Uterus (tissue), 4 donors: ENCODE data around the gene ZFAND3. TPM values are rescaled to one million over a fixed set of nuclear protein-coding genes. Genes with fewer than 3 reads are reported as not detected.

Source experiments
- DNase-seq, 2 donors: peaks; one replicate each; pipeline ENCODE4 v3.0.0-alpha.2; 2019 to 2020
- H3K27ac ChIP-seq, 2 donors: fragments of 200-600 bp; sonication (generic); 1 replicate in 1 of 2; 2 replicates in 1 of 2; pipeline ENCODE4 v1.5.1; 2016 to 2018
- H3K27me3 ChIP-seq, 2 donors: fragments of 200-600 bp; sonication (generic); one replicate each; pipeline ENCODE4 v1.5.1; 2018 to 2019; ENCODE audit warnings: control low read depth in 1 of 2
- H3K36me3 ChIP-seq, 2 donors: fragments of 200-600 bp; sonication (generic); one replicate each; pipeline ENCODE4 v1.5.1; 2019; ENCODE audit warnings: control low read depth in 1 of 2
- H3K4me1 ChIP-seq, 2 donors: fragments of 200-600 bp; sonication (generic); one replicate each; pipeline ENCODE4 v1.5.1; 2018 to 2019; ENCODE audit warnings: control low read depth in 1 of 2
- H3K4me3 ChIP-seq, 2 donors: fragments of 200-600 bp; sonication (generic); 1 replicate in 1 of 2; 2 replicates in 1 of 2; pipeline ENCODE4 v1.5.1; 2018 to 2019; ENCODE audit warnings: mild to moderate bottlenecking in 1 of 2
- H3K9me3 ChIP-seq, 2 donors: fragments of 200-600 bp; sonication (generic); one replicate each; pipeline ENCODE4 v1.5.1; 2019; ENCODE audit warnings: control low read depth in 1 of 2
- POLR2A ChIP-seq, 2 donors: fragments of 450-650 bp; IDR thresholded peaks; one replicate each; pipeline ENCODE4 v1.6.1; 2016; ENCODE audit warnings: antibody characterized with exemption in 2 of 2, mild to moderate bottlenecking in 1 of 2, moderate library complexity in 1 of 2
- intact Hi-C: fragments of 100-400 bp; cut with DNase I; formaldehyde crosslinking; loops from one replicate; pipeline ENCODE4 v1.15.1; 2023; ENCODE audit warnings: low total_unique reads
- total RNA-seq, 4 donors: library from RNA; depleted of rRNA in 3 of 4; stranded (reverse); fragments of >200 nt in 3 of 4; gene quantifications; one replicate each; pipeline versions ENCODE4 v1.1.0 to v1.2.4, GENCODE V29; 2014 to 2023
- TF ChIP-seq, protein P1 (sequence below), 4 experiments: fragments of 200-600 bp in 2 of 4; fragments of 450-650 bp in 2 of 4; sonication (generic) in 2 of 4; IDR thresholded peaks; one replicate each; pipeline ENCODE4 v1.5.1; 2016 to 2019; ENCODE audit warnings: antibody characterized with exemption in 4 of 4, mild to moderate bottlenecking in 2 of 4, moderate library complexity in 1 of 4
- donor health status: DM: yes; HTN: yes; CAD: no.

Gene ZFAND3
- total RNA-seq, 4 donors from 2014 or later = 5.0 to 81.9 (median 54.6) TPM

DNA sequence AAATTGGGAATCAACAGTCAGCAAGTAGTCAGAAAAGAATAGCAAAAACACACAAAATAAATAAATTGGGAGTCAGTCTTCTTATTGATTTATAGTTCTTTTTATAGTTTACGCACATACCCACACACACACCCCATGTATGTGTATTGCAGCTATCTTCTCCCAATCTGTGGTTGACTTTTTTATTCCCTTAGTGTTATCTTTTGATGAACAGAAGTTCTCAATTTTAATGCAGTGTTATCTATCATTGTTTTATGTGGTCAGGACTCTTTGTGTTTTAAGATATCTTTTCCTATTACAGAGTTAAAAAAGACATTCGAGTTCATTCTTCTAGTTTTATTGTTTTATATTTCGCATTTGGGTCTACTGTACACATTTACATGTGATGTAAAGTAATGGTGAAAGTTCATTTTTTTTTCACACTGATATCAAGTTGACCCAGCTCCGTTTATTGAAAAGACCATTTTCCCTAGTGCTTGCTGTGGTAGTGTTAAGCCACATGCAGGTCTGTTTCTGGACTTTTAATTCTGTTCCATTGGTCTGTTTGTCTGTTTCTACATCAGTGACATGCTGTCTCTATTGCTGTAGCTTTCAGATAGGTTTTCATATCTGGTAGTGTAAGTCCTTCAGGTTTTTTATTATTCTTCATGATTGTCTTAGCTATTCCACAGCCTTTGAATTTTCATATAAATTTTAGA is 78.4 kb downstream of the ZFAND3 start:
- intact Hi-C loops = no loop called here
- Histone ChIP-seq H3K36me3 (no peaks in the 10 kb centered on the region), H3K4me3 (no peak overlapping the region), H3K27ac (no peak overlapping the region), H3K27me3 (no peaks in the 10 kb centered on the region), H3K4me1 (no peaks in the 10 kb centered on the region), H3K9me3 (peaks cover 0 to 8% of the 10 kb centered on the region in 2 donors)
- no peak for TF ChIP-seq POLR2A (IDR thresholded peaks at IDR 0.05)
- TF ChIP-seq, protein P1, sequence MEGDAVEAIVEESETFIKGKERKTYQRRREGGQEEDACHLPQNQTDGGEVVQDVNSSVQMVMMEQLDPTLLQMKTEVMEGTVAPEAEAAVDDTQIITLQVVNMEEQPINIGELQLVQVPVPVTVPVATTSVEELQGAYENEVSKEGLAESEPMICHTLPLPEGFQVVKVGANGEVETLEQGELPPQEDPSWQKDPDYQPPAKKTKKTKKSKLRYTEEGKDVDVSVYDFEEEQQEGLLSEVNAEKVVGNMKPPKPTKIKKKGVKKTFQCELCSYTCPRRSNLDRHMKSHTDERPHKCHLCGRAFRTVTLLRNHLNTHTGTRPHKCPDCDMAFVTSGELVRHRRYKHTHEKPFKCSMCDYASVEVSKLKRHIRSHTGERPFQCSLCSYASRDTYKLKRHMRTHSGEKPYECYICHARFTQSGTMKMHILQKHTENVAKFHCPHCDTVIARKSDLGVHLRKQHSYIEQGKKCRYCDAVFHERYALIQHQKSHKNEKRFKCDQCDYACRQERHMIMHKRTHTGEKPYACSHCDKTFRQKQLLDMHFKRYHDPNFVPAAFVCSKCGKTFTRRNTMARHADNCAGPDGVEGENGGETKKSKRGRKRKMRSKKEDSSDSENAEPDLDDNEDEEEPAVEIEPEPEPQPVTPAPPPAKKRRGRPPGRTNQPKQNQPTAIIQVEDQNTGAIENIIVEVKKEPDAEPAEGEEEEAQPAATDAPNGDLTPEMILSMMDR (IDR thresholded peaks at IDR 0.05) = no peak
- DNase-seq = no peak

DNA sequence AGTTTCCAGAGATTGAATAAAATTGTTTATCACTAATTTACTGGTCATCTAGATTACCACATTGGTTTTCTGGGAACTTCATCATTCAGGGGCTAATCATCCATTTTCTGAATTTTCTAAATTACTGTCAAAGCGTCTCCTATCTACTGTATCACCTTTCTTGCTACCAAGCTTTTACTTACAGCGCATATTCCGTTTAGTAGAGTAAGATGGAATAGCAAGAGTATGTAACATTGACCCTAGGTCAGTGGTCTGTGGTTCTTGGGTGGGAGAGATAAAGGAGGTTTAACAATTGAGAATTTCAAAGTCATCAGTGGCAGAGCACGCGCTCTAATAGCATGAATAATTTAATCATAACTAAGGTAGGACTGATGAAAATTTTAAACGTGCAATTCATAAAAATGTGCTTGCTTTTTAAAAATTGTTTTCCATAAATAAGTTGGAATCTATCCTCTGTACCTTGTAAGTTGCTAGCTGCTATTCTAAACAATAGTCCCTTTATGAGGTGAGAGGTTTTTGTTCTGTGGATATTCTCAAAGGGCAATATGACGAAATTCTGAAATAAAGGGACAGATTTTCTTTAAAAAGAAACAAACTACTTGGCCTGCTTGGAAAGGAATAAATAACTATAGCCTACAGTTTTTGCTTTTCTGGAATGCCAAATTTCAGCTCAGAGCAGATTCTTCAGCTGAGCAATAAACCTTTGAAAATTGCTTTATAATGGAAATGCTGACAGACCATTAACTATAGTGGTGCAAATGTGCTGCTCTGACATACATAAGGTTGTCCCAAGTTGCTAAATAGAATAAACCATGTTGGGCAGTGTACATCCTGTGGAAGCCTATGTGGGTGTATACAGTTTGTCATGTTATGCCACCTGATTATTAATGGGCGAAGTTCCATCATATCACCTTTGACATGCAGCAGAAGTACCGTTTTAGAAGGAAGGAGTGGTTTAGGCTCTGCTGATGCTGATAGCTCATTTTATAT is 84.1 kb downstream of the ZFAND3 start:
- no peak overlapping the region for H3K27ac ChIP-seq
- H3K4me3 ChIP-seq = no peak overlapping the region
- no peaks in the 10 kb centered on the region for H3K27me3 ChIP-seq
- no peak for DNase-seq
- peaks cover 0 to 7% of the 10 kb centered on the region in 2 donors for H3K4me1 ChIP-seq
- TF ChIP-seq, protein P1 (IDR thresholded peaks at IDR 0.05) = no peak
- no peak for TF ChIP-seq POLR2A (IDR thresholded peaks at IDR 0.05)
- intact Hi-C loops = no loop called here
- H3K36me3 ChIP-seq = no peaks in the 10 kb centered on the region
- H3K9me3 ChIP-seq = no peaks in the 10 kb centered on the region

- no peaks in the 10 kb centered on the region for H3K36me3 ChIP-seq
- H3K27ac ChIP-seq = no peak overlapping the region
- intact Hi-C loops = no loop called here
- no peaks in the 10 kb centered on the region for H3K9me3 ChIP-seq
- no peaks in the 10 kb centered on the region for H3K27me3 ChIP-seq
- no peak overlapping the region for H3K4me3 ChIP-seq
- TF ChIP-seq POLR2A (IDR thresholded peaks at IDR 0.05) = no peak
- TF ChIP-seq, protein P1 (IDR thresholded peaks at IDR 0.05) = no peak
- no peak for DNase-seq
- peaks cover 0 to 7% of the 10 kb centered on the region in 2 donors for H3K4me1 ChIP-seq
Measured at GRCh38 chr6:37904590-37904989, 85.1 kb downstream of the ZFAND3 start.

- peaks cover 0 to 7% of the 10 kb centered on the region in 2 donors for H3K4me1 ChIP-seq
- H3K9me3 ChIP-seq = no peaks in the 10 kb centered on the region
- no peak for DNase-seq
- no peak overlapping the region for H3K27ac ChIP-seq
- H3K4me3 ChIP-seq = no peak overlapping the region
- no peaks in the 10 kb centered on the region for H3K36me3 ChIP-seq
- no peaks in the 10 kb centered on the region for H3K27me3 ChIP-seq
- intact Hi-C loops = no loop called here
- TF ChIP-seq, protein P1 (IDR thresholded peaks at IDR 0.05) = no peak
- TF ChIP-seq POLR2A (IDR thresholded peaks at IDR 0.05) = no peak
Measured at GRCh38 chr6:37906121-37906520, 86.6 kb downstream of the ZFAND3 start.

- DNase-seq = no peak
- TF ChIP-seq, protein P1 (IDR thresholded peaks at IDR 0.05) = no peak
- no peak for TF ChIP-seq POLR2A (IDR thresholded peaks at IDR 0.05)
- no peaks in the 10 kb centered on the region for H3K36me3 ChIP-seq
- H3K4me1 ChIP-seq = peaks cover 0 to 3% of the 10 kb centered on the region in 2 donors
- no peak overlapping the region for H3K4me3 ChIP-seq
- intact Hi-C loops = no loop called here
- no peak overlapping the region for H3K27ac ChIP-seq
- H3K9me3 ChIP-seq = no peaks in the 10 kb centered on the region
- no peaks in the 10 kb centered on the region for H3K27me3 ChIP-seq
Measured at GRCh38 chr6:37910998-37911397, 91.5 kb downstream of the ZFAND3 start.
